Measurements from ENCODE around the gene BRCA2.

The BRCA2 gene, protein sequence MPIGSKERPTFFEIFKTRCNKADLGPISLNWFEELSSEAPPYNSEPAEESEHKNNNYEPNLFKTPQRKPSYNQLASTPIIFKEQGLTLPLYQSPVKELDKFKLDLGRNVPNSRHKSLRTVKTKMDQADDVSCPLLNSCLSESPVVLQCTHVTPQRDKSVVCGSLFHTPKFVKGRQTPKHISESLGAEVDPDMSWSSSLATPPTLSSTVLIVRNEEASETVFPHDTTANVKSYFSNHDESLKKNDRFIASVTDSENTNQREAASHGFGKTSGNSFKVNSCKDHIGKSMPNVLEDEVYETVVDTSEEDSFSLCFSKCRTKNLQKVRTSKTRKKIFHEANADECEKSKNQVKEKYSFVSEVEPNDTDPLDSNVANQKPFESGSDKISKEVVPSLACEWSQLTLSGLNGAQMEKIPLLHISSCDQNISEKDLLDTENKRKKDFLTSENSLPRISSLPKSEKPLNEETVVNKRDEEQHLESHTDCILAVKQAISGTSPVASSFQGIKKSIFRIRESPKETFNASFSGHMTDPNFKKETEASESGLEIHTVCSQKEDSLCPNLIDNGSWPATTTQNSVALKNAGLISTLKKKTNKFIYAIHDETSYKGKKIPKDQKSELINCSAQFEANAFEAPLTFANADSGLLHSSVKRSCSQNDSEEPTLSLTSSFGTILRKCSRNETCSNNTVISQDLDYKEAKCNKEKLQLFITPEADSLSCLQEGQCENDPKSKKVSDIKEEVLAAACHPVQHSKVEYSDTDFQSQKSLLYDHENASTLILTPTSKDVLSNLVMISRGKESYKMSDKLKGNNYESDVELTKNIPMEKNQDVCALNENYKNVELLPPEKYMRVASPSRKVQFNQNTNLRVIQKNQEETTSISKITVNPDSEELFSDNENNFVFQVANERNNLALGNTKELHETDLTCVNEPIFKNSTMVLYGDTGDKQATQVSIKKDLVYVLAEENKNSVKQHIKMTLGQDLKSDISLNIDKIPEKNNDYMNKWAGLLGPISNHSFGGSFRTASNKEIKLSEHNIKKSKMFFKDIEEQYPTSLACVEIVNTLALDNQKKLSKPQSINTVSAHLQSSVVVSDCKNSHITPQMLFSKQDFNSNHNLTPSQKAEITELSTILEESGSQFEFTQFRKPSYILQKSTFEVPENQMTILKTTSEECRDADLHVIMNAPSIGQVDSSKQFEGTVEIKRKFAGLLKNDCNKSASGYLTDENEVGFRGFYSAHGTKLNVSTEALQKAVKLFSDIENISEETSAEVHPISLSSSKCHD (N-terminal part only)

DNA sequence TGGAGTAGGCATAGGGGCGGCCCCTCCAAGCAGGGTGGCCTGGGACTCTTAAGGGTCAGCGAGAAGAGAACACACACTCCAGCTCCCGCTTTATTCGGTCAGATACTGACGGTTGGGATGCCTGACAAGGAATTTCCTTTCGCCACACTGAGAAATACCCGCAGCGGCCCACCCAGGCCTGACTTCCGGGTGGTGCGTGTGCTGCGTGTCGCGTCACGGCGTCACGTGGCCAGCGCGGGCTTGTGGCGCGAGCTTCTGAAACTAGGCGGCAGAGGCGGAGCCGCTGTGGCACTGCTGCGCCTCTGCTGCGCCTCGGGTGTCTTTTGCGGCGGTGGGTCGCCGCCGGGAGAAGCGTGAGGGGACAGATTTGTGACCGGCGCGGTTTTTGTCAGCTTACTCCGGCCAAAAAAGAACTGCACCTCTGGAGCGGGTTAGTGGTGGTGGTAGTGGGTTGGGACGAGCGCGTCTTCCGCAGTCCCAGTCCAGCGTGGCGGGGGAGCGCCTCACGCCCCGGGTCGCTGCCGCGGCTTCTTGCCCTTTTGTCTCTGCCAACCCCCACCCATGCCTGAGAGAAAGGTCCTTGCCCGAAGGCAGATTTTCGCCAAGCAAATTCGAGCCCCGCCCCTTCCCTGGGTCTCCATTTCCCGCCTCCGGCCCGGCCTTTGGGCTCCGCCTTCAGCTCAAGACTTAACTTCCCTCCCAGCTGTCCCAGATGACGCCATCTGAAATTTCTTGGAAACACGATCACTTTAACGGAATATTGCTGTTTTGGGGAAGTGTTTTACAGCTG lies at the start of gene BRCA2, which contains the start of gene ZAR1L:
TSS of gene BRCA2 (plus strand) at position 271 of the 790 bp plus-strand sequence. CDS start 953 bp downstream, outside the sequence.
TSS of gene ZAR1L (minus strand) at position 126 of the 790 bp plus-strand sequence. CDS start 3,438 bp downstream, outside the sequence.
- peak; percentile 88 for DNase-seq

DNA sequence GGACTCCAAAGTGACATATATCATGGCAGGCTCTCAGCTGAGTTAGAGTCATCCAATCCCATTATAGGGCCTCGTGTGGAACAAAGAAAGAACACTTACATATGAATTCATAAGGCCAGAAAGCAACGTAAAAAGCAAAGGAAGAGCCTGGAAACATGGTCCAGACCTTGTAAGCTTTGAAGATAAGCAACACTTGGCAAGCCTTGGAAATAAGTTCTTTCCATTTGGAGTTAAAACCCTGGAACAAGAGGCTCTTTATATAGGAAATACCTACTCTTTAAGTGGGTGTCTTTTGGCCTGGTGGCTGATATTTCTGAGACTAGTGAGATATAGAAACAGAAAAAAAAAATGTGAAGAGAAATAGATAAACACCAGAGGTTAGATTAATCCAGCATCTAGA lies 49.6 kb upstream of the BRCA2 start:
- no peak for DNase-seq

DNA sequence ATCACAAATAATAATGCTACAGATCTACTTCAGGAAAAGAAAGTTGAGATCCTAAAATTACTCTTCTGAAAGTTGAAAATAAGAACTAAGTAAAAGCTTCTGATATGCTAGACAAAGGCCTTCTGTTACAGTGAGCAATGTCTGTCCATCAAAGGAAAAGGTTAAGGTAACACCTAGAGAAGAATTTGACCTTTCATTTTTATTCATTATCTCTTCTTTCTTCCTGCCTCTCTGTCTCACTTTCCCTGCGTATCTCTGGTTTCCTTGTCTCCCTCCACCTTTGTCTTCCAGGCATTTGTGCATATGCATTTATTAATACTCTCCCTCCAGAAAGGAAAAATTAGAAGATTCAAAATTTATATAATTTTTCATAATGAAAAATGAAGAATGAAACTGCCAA lies 49.2 kb upstream of the BRCA2 start:
- no peak for DNase-seq

DNA sequence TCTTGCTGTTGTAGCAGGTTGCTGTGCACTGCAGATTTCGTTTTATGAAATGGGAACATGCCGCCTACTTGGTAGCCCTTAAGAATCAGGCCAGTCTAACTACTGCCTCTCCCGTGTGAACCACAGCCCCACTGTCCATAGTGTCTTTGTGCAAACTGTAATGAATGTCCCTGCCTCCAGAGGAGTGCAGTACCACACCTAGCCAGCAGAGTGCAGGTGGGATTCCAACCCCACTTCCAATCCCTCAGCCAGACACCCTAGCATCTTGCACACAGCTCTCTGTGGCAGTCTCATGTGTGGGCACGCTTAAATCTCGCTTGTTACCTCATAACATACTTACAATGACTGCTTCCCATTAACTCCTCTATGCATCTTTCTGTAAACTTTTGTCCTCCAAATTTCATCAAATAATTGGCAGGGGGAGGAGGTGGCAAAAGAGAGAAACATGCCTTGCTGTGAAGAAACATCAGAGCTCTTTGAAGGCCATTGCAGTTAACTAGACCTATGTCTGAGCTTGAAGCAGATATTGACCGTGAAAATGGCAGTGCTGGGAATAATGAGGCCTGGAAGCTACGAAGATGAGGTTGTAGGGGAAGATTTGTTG lies 47.4 kb upstream of the BRCA2 start:
- DNase-seq = peak; percentile 52

DNA sequence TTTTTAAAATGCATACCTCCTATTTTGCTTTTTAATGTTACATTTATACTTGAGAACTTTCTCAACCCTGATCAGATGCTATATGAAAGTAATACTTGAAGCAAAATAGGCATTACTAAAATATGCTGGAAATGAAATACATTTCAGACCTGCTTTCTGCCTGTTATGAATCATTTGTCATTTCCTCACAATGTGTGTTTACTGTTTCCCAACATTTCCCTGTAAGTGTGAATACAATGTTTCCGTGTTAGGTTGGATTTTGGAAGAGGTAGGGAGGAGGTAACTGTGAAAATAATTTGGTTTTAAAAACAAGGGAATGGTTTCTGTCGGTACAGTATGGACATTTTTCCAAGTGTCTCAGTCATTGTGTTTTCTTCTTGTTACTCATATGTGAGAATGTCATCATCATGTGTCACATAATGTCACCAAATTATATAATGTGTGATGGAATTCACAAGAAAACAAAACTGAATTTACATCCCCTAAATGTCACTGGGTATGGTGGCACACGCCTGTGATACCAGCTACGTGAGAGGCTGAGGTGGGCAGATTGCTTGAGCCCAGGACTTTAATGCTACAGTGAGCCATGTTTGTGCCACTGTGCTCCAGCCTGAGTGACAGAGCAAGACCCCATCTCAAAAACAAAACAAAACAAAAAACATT lies 43.2 kb upstream of the BRCA2 start:
- DNase-seq = no peak

DNA sequence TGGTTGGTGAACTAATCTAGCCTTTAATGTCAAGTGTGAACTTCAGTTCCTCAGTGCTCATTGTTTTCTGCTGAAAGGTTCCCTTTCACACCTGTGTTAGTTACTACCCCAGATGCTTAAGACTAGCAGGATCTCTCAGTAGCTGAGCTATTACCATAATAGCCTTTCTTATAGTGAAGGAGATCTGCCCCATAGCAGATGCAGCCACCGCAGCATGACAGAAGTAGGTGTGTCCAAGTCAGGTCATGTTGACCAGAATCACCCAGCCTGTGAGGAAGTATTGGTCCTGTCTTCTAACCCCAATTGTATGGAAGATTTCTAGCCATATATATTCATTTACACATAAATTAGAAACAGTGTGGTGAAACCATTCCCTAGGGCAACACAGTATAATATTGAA lies 37.5 kb upstream of the BRCA2 start:
- no peak for DNase-seq

DNA sequence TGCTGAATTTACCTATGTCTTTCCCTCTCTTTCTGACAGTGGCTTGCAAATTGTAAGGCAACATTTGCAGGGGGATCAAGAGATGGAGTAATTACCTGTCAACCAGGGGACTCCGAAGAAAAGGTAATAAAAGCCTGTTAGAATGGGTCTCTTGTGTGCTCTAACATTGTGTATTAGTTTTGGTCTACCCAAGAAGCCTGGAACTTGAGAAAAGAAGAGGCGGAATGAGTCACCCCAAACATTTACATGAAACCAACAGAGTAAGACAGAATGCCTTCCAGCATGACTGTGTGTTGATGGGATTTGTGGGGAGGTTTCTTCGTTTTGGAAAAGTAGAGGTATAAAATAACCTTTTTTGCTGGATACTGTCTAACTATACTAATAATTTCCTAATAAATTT lies 36.9 kb upstream of the BRCA2 start:
- DNase-seq = no peak

DNA sequence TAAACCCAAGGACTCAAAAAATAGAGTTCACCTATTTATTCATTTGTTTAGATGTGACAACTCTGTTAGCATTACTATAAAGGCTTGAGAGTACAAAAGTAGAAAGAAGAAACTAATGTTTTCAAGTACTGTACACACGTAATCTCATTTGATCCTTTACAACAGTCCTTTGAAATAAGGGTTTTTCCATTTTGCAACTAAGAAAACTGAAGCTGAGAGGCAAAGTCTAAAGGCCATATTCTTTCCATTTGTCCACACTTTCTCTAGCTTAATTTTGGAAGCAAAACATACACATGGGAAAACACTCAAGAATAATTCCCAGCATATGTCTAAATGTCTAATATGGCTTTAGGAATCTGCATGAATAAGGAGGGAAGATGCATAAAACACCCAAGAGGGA lies 34.2 kb upstream of the BRCA2 start:
- no peak for DNase-seq

DNA sequence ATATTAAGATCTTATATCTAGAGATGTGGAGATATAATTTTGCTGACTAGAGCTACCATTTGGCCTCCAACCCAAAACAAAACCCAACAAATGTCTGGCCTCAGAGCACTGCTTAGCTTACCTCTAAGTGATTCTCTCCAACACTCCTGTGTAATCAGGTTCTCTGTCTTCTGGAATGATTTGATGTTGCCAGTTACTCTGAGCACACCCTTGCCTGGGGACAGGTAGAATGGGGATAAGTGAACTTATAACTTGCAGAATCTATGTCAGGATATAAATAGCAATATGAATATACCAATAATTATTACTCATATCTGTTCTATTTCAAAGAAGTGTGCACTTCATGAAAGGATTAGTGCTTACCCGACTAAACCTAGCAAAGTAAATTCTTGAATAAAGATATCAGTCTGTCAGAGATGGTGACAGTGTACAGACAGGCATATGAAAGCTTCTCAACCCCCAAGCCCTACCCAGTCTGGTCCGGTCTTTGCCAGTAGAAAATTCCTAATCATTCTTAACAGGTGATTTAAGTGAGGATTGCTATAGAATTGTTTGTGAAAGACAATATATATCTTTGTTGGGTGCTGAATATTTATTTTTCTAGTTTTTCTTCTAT lies 33.1 kb upstream of the BRCA2 start:
- DNase-seq = no peak

DNA sequence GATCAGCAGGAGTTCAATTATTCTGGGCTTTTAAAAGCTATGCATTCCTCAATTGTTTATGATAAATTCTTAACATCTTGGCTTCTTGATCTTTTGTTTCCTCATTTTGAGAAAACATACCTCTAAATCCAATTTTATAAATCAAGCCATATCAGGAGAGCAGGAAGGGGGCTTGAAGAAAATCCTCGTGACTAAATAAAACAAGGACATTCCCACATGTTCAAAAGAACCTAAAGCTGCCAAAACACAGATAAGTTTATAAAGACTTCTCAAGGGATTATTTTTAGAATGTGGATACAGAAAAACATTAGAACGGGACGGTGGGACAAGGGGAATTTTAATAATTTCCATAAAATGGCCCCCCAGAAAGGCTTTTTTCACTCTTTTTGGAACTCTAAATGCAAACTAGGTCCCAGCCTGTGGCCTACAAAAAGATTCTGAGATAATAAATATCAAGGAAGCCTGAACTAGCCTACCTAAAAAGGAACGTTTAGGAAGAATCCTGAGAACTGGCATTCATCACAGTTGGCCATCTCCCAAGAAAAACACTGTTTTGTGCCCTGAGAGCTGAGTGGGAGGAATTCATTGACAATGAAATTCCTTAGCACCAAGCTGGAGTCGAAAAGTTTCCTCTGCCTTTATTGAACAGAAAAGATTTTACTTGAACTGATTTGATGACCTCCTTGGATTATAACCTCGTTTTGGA lies 30.2 kb upstream of the BRCA2 start:
- no peak for DNase-seq

DNA sequence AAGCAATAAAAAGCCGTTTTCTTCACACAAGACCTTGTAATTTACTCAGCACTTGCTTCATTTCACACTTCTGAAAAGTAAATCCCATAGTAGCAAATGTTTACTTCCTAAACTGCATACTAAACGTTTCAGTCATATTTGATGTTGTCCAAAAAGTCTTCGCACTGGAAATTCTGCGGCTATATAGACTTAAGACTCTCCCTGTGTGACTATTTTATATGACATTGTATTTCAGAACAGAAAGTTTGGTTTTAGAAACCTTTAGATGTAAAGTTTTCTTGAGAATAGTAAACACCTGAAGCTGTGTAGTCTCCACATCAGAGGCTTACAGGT lies 29.7 kb upstream of the BRCA2 start:
- no peak for DNase-seq

DNA sequence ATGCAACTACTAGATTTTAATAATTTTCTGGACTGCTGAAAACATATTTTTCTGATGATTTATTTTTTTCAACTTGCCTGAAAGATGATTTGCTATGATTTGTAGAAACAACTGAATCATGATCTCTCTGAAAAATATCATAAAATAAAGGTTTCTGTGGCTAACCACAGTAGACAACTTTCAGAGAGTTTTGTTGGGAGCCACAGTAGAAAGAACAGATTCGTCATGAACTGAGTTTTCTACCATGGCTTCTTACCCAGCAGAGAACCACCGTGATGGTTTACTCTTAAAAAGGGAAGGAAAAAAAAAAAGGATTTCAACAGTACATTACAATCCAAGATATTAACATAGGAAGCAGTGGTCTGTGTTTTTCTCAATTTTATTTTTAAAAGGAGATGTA lies 18.1 kb upstream of the BRCA2 start:
- DNase-seq = no peak

DNA sequence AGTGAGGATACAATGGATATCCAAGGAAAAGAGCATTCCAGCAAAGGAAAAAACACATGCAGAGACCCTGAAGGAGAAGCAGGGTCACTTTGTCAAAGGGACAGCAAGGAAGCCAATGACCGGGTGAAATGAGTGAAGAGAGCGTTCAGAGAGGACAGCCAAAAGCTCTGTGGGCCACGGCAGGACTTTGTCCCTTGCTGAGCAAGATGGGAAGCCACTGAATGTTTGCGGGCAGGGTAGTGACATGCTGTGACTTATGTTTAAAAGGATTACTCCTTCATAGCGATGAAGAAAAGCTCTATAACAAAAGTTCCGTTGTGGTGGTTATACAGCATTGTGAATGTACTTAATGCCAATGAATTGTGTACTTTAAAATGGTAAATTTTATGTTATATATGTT lies 16.6 kb upstream of the BRCA2 start:
- no peak for DNase-seq

DNA sequence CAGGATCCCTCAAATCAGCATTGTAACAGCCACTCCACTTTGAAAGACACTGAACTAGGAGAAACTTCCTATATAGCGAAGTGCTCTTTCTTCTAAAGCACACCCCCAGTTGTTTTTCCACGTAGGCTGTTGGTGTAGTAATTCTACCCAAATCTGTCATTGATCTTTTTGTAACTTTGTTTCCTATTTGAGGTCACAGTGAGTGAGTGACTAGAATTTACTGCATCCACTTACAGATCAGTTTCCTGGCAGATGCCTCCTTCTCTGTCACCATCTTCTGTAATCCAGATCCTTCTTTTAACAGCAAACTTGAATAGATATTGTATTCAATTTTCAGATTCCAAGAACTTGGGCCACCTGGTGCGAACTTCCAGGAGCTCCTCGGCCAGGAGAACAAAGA lies 15.4 kb upstream of the BRCA2 start:
- DNase-seq = no peak

DNA sequence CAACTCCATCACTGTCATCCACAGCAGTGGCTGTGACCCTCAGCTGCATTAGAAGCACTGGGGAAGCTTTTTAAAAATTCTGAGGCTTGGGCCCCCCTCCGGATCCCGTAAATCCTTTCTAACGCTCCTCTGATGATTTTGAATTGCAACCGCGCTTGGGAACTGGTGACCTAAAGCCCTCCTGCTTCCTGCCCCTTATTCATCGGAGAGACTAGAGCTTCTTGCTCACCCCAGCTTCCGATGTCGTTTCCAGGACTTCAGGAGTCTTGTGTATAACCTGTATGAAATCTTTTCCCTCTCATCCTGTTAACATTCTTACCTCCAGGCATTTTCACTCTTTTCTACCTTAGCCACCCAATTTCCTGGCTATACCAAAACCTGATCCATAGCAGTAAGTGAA lies 14.9 kb upstream of the BRCA2 start:
- no peak for DNase-seq

DNA sequence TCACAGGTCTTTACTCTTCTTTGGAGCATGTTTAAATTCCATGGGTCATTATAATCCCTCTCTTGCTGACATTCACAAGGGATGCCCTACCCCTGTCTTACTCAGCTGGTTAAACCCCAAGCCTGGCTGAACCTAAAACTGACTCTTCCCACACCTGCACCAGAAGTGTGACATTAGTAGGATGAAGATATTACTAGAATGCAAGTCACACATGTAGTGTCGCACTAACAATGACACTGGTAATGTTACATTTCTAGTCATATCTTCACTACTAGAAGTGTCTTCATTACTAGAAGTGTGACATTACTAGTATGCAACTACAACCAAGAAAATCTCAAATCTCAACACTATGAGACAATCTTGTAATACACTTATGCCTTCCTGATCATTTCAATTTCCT lies 14.4 kb upstream of the BRCA2 start:
- no peak for DNase-seq

DNA sequence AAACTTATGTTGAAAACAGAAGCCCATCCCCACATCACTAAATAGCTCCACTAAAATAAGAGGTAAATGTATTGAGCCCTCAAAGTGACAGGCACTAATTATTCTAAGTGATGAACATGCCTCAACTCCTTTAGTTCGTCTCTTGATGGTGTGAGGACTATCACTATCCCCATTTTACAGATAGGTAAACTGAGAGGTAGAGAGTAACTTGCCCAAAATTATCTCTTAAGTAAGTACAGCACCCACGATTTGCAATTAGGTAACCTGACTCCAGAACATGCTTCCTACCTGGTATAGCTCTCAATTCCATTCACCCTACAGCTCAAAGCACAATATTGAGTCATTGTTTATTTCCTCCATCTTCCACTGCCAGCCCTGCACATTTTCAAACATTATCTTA lies 12.8 kb upstream of the BRCA2 start:
- no peak for DNase-seq

DNA sequence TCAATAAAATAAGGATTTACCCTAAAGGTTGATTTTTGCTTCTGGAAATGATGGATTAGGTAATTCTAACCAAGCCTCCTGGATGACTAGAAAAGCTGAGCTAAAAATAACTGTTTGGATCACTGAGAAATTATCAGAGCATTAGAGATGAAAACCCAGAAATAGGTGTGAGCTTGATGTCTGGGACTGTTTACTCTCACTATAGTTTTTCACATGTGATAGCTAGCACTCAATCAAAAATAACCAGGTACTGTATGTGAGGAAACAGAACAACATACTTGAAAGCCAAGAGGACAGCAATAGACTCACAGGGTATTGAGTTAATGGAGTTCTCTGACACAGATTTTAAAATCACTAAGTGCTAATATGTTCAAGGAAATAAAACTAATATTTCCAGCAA lies 9.7 kb upstream of the BRCA2 start:
- no peak for DNase-seq

DNA sequence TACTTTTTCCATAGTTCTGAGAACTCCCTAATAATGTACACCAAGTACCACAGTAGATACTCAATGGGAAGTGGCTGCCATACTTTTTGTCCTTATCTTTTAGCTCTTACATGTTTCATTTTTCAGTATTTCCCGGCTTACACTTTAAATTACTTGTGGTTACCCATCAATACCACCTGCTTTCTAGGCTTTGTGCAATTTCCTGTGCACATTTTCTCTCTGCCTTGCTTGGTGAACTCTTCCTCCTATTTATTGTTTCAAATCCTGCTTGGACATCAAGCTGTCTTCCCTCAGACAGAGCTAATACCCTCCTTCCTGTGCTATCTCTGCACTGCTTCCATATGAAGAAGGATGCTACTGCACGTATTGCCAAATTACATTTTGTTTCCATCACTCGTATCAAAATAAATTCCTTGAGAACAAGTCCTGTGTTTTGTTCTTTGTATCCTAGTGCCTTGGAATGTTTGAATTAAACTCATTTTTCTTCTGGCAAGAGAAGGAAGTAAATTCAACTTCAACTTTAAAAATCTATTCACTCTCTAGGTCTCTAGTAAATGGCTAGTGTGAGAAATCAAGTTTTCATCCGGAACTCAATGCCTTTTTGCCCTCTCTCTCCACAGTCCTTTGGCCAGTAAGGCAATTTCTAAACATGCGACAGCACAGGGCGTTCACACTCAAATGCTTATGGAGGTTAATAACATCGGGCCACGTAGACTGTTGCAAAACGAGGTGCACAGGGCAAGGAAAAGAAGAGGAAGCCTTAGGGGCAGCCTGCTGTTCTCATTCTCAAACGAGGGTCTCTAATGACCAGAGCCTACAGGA lies 5.8 kb upstream of the BRCA2 start:
- no peak for DNase-seq
